Stimulated activated naive B cell treated with anti-CD40 and anti-IgM and Interleukin-4, amounts not matched to agents 10 μg/mL and 1 μg/mL and 100 μg/mL, for 72 hours (primary cell): Measurements from ENCODE around the gene NFIA.

ENCODE experiments used
- ATAC-seq, 2 donors: fragments of 150-1000 bp; cut with Tn5 transposase; replicated peaks; 2 replicates each; pipeline ENCODE4 v1.10.0; 2021; ENCODE audit warnings: moderate library complexity in 1 of 2
- DNase-seq: peaks from one replicate; pipeline ENCODE4 v3.0.0; 2021
- H3K27ac Mint-ChIP-seq: one replicate; pipeline ENCODE4 v1.8.0; 2022; ENCODE audit warnings: mild to moderate bottlenecking, mixed read lengths
- H3K27me3 Mint-ChIP-seq, 2 donors: one replicate each; pipeline ENCODE4 v1.8.0; 2022; ENCODE audit warnings: mixed read lengths in 2 of 2
- H3K36me3 Mint-ChIP-seq, 2 donors: one replicate each; pipeline ENCODE4 v1.8.0; 2022; ENCODE audit warnings: mixed read lengths in 2 of 2, mild to moderate bottlenecking in 1 of 2
- H3K4me1 Mint-ChIP-seq, 2 donors: one replicate each; pipeline ENCODE4 v1.8.0; 2022; ENCODE audit warnings: mixed read lengths in 2 of 2, mild to moderate bottlenecking in 1 of 2
- H3K4me3 Mint-ChIP-seq, 2 donors: one replicate each; pipeline ENCODE4 v1.8.0; 2022; ENCODE audit warnings: mild to moderate bottlenecking in 2 of 2, mixed read lengths in 2 of 2, moderate library complexity in 1 of 2
- H3K9me3 Mint-ChIP-seq, 2 donors: one replicate each; pipeline ENCODE4 v1.8.0; 2022; ENCODE audit warnings: mixed read lengths in 2 of 2, mild to moderate bottlenecking in 1 of 2

NFIA gene

GRCh38 chr1:61501971-61502916 is 419.9 kb downstream of the NFIA start:
- peaks cover 0 to 2% of the 10 kb centered on the region in 2 donors for H3K4me1 Mint-ChIP-seq
- H3K27me3 Mint-ChIP-seq: peaks cover 0 to 6% of the 10 kb centered on the region in 2 donors
- no peaks in the 10 kb centered on the region for H3K9me3 Mint-ChIP-seq
- no peak overlapping the region for H3K27ac Mint-ChIP-seq
- no peaks in the 10 kb centered on the region for H3K36me3 Mint-ChIP-seq
- H3K4me3 Mint-ChIP-seq: no peak overlapping the region
- ATAC-seq (no peak), DNase-seq (no peak)

GRCh38 chr1:61504305-61504704 is 421.9 kb downstream of the NFIA start:
- no peak for DNase-seq
- no peaks in the 10 kb centered on the region for H3K36me3 Mint-ChIP-seq
- peaks cover 0 to 5% of the 10 kb centered on the region in 2 donors for H3K9me3 Mint-ChIP-seq
- peaks cover 0 to 5% of the 10 kb centered on the region in 2 donors for H3K27me3 Mint-ChIP-seq
- no peak for ATAC-seq
- H3K27ac Mint-ChIP-seq: no peak overlapping the region
- H3K4me1 Mint-ChIP-seq: peaks cover 0 to 2% of the 10 kb centered on the region in 2 donors
- no peak overlapping the region for H3K4me3 Mint-ChIP-seq

- H3K27ac Mint-ChIP-seq: no peak overlapping the region
- no peaks in the 10 kb centered on the region for H3K36me3 Mint-ChIP-seq
- H3K4me3 Mint-ChIP-seq: no peak overlapping the region
- H3K4me1 Mint-ChIP-seq: peaks cover 0 to 2% of the 10 kb centered on the region in 2 donors
- peaks cover 0 to 5% of the 10 kb centered on the region in 2 donors for H3K9me3 Mint-ChIP-seq
- H3K27me3 Mint-ChIP-seq: peaks cover 0 to 5% of the 10 kb centered on the region in 2 donors
- DNase-seq (no peak), ATAC-seq (no peak)
Measured at GRCh38 chr1:61504852-61505390, 422.6 kb downstream of the NFIA start.

- H3K4me3 Mint-ChIP-seq: no peak overlapping the region
- peaks cover 0 to 5% of the 10 kb centered on the region in 2 donors for H3K27me3 Mint-ChIP-seq
- H3K36me3 Mint-ChIP-seq: no peaks in the 10 kb centered on the region
- DNase-seq (no peak), ATAC-seq (no peak)
- H3K27ac Mint-ChIP-seq: no peak overlapping the region
- peaks cover 0 to 2% of the 10 kb centered on the region in 2 donors for H3K4me1 Mint-ChIP-seq
- H3K9me3 Mint-ChIP-seq: peaks cover 0 to 5% of the 10 kb centered on the region in 2 donors
Measured at GRCh38 chr1:61506236-61506635, 423.9 kb downstream of the NFIA start.

- no peak for ATAC-seq
- Mint-ChIP-seq H3K27me3 (peaks cover 0 to 5% of the 10 kb centered on the region in 2 donors), H3K4me1 (peaks cover 0 to 2% of the 10 kb centered on the region in 2 donors), H3K27ac (no peak overlapping the region), H3K36me3 (no peaks in the 10 kb centered on the region), H3K9me3 (peaks cover 0 to 5% of the 10 kb centered on the region in 2 donors), H3K4me3 (no peak overlapping the region)
- no peak for DNase-seq
Measured at GRCh38 chr1:61506944-61507500, 424.7 kb downstream of the NFIA start.
